SK-N-SH (cell line): Measurements from ENCODE around the gene FANCL. TPM values are rescaled to one million over a fixed set of nuclear protein-coding genes. Genes with fewer than 3 reads are reported as not detected.

Experiments
- CTCF ChIA-PET: fragments of 300-600, 350-600 bp; formaldehyde crosslinking; extraction: SDS; loops from one replicate; lab custom pipeline; 2021; lab: Yijun Ruan, JAX
- POLR2A ChIA-PET: fragments of 350-600 bp; sonication (Branson Sonifier 250); formaldehyde crosslinking; extraction: SDS; loops from one replicate; lab custom pipeline; 2020; ENCODE audit warnings: antibody characterized with exemption, inconsistent platforms; lab: Yijun Ruan, JAX
- DNase-seq: peaks from one replicate; pipeline ENCODE4 v3.0.0; 2012
- H2AFZ ChIP-seq: fragments of 200-600 bp; sonication (generic); 2 replicates; pipeline ENCODE4 v1.8.1; 2016; ENCODE audit warnings: antibody characterized with exemption, mild to moderate bottlenecking, low read depth
- H3F3A ChIP-seq: fragments of 200-600 bp; sonication (generic); replicated peaks from 2 replicates; pipeline ENCODE3; 2016; ENCODE audit warnings: antibody characterized with exemption, mild to moderate bottlenecking; ENCODE audit not compliant: insufficient read depth
- H3K27ac ChIP-seq, 2 experiments: fragments of 200-500 bp in 1 of 2; fragments of 200-600 bp in 1 of 2; sonication (Bioruptor generic) in 1 of 2; sonication (generic), shearing (Covaris generic) in 1 of 2; 2 replicates each; pipeline versions ENCODE4 v1.5.1 to v1.6.1; 2014 to 2016; ENCODE audit warnings: low read depth in 2 of 2, inconsistent platforms in 1 of 2, low read length in 1 of 2, mild to moderate bottlenecking in 1 of 2, mixed read lengths in 1 of 2
- H3K27me3 ChIP-seq: fragments of 200-600 bp; sonication (generic), shearing (Covaris generic); 2 replicates; pipeline ENCODE4 v1.6.1; 2016; ENCODE audit warnings: mixed run types; ENCODE audit not compliant: insufficient read depth
- H3K36me3 ChIP-seq, 2 experiments: fragments of 200-500 bp in 1 of 2; fragments of 200-600 bp in 1 of 2; sonication (Bioruptor generic) in 1 of 2; sonication (generic) in 1 of 2; replicated peaks in 1 of 2; 2 replicates each; pipeline versions ENCODE3 to v1.5.1; 2014 to 2016; ENCODE audit warnings: low read length in 1 of 2, mild to moderate bottlenecking in 1 of 2; ENCODE audit not compliant: insufficient read depth in 2 of 2, control insufficient read depth in 1 of 2
- H3K4me1 ChIP-seq, 2 experiments: fragments of 200-500 bp in 1 of 2; fragments of 200-600 bp in 1 of 2; sonication (Bioruptor generic) in 1 of 2; sonication (generic), shearing (Covaris generic) in 1 of 2; 2 replicates each; pipeline versions ENCODE4 v1.5.1 to v1.6.1; 2014 to 2016; ENCODE audit warnings: low read depth in 1 of 2, low read length in 1 of 2, mixed run types in 1 of 2; ENCODE audit not compliant: insufficient read depth in 2 of 2, control insufficient read depth in 1 of 2
- H3K4me2 ChIP-seq: fragments of 200-600 bp; sonication (generic), shearing (Covaris generic); 2 replicates; pipeline ENCODE4 v1.6.1; 2017; ENCODE audit warnings: mixed run types
- H3K4me3 ChIP-seq, 2 experiments: fragments of 200-500 bp in 1 of 2; fragments of 200-600 bp in 1 of 2; sonication (Bioruptor generic) in 1 of 2; sonication (generic), shearing (Covaris generic) in 1 of 2; 2 replicates each; pipeline versions ENCODE4 v1.5.1 to v1.8.1; 2014 to 2016; ENCODE audit warnings: low read depth in 2 of 2, inconsistent platforms in 1 of 2, low read length in 1 of 2, mild to moderate bottlenecking in 1 of 2, mixed read lengths in 1 of 2, moderate library complexity in 1 of 2
- H3K79me2 ChIP-seq: fragments of 200-600 bp; sonication (generic); 2 replicates; pipeline ENCODE4 v1.8.1; 2017; ENCODE audit warnings: mild to moderate bottlenecking; ENCODE audit not compliant: insufficient read depth
- H3K9ac ChIP-seq: fragments of 200-600 bp; sonication (generic); 2 replicates; pipeline ENCODE4 v1.6.1; 2017; ENCODE audit warnings: mixed run types
- H3K9me2 ChIP-seq: fragments of 200-600 bp; sonication (generic); 2 replicates; pipeline ENCODE4 v1.6.1; 2017; ENCODE audit warnings: mixed run types
- H3K9me3 ChIP-seq: fragments of 200-600 bp; sonication (generic); 2 replicates; pipeline ENCODE4 v1.6.1; 2017; ENCODE audit warnings: mixed run types, mild to moderate bottlenecking, moderate library complexity
- H4K20me1 ChIP-seq: fragments of 200-600 bp; sonication (generic); 2 replicates; pipeline ENCODE4 v1.6.1; 2017; ENCODE audit warnings: mild to moderate bottlenecking, mixed run types; ENCODE audit not compliant: insufficient read depth
- CHD2 ChIP-seq: fragments of 150-350 bp; IDR thresholded peaks from 2 replicates; pipeline ENCODE4 v1.6.1; 2018; ENCODE audit warnings: low read length; ENCODE audit not compliant: partially characterized antibody
- ELF1 ChIP-seq: IDR thresholded peaks from 2 replicates; pipeline ENCODE4 v1.4.0; 2012
- EP300 ChIP-seq, 2 experiments: IDR thresholded peaks; 2 replicates each; pipeline versions ENCODE4 v1.4.0 to v1.6.1; 2012; ENCODE audit warnings: borderline replicate concordance in 1 of 2, low read depth in 1 of 2, low read length in 1 of 2
- EZH2phosphoT487 ChIP-seq: fragments of 200-600 bp; sonication (generic); IDR thresholded peaks from 2 replicates; pipeline ENCODE4 v1.6.1; 2017; ENCODE audit warnings: low read depth, mixed run types, mild to moderate bottlenecking, antibody characterized with exemption, moderate library complexity, borderline replicate concordance
- FOSL2 ChIP-seq: IDR thresholded peaks from 2 replicates; pipeline ENCODE4 v1.4.0; 2012; ENCODE audit warnings: low read depth, mild to moderate bottlenecking, moderate library complexity, borderline replicate concordance
- FOXM1 ChIP-seq: IDR thresholded peaks from 2 replicates; pipeline ENCODE4 v1.4.0; 2012; ENCODE audit warnings: low read depth, mild to moderate bottlenecking
- GABPA ChIP-seq: IDR thresholded peaks from 2 replicates; pipeline ENCODE4 v1.4.0; 2012; ENCODE audit warnings: low read depth, mild to moderate bottlenecking
- GATA2 ChIP-seq: sonication (generic); formaldehyde crosslinking; IDR thresholded peaks from 2 replicates; pipeline ENCODE4 v1.5.0; 2020; ENCODE audit warnings: mild to moderate bottlenecking, missing genetic modification reagents
- IRF3 ChIP-seq: fragments of 150-350 bp; IDR thresholded peaks from 2 replicates; pipeline ENCODE4 v1.6.1; 2016; ENCODE audit warnings: mild to moderate bottlenecking, low read depth, low read length
- JUND ChIP-seq: IDR thresholded peaks from 2 replicates; pipeline ENCODE4 v1.4.0; 2012
- MEF2A ChIP-seq: IDR thresholded peaks from 2 replicates; pipeline ENCODE4 v1.4.0; 2012; ENCODE audit warnings: low read depth, borderline replicate concordance
- MXI1 ChIP-seq: IDR thresholded peaks from 2 replicates; pipeline ENCODE4 v1.6.1; 2012; ENCODE audit warnings: mild to moderate bottlenecking, low read depth, low read length, improper control_type of control experiment
- NFIC ChIP-seq: IDR thresholded peaks from 2 replicates; pipeline ENCODE4 v1.4.0; 2012; ENCODE audit warnings: borderline replicate concordance
- POLR2AphosphoS5 ChIP-seq: IDR thresholded peaks from 2 replicates; pipeline ENCODE4 v1.6.1; 2012; ENCODE audit warnings: low read depth, low read length
- RAD21 ChIP-seq: IDR thresholded peaks from 2 replicates; pipeline ENCODE4 v1.6.1; 2012; ENCODE audit warnings: mild to moderate bottlenecking, low read length
- REST ChIP-seq: IDR thresholded peaks from 2 replicates; pipeline ENCODE4 v1.6.1; 2012; ENCODE audit warnings: mild to moderate bottlenecking, low read depth, low read length, moderate library complexity
- RFX5 ChIP-seq: IDR thresholded peaks from 2 replicates; pipeline ENCODE4 v1.6.1; 2012; ENCODE audit warnings: mild to moderate bottlenecking, improper control_type of control experiment, low read length
- RXRA ChIP-seq: IDR thresholded peaks from 2 replicates; pipeline ENCODE4 v1.4.0; 2012; ENCODE audit warnings: low read depth, mild to moderate bottlenecking, borderline replicate concordance
- TCF12 ChIP-seq: IDR thresholded peaks from 2 replicates; pipeline ENCODE4 v1.4.0; 2012
- USF1 ChIP-seq: IDR thresholded peaks from 2 replicates; pipeline ENCODE4 v1.4.0; 2012; ENCODE audit warnings: low read depth, borderline replicate concordance
- WGBS: methylation state at CpG from one replicate; pipeline ENCODE4 v1.1.6; 2017; ENCODE audit warnings: low lambda C conversion rate; 5-methylcytosine and 5-hydroxymethylcytosine counted together
- polyA plus RNA-seq, 3 experiments: library from polyadenylated mRNA; depleted of rRNA; stranded (reverse); fragments of >200 nt; gene quantifications; 2 replicates each; pipeline ENCODE4 v1.2.3, GENCODE V29; 2012
- TF ChIP-seq, protein P1 (sequence below): fragments of 150-350 bp; IDR thresholded peaks from 2 replicates; pipeline ENCODE4 v1.6.1; 2017; ENCODE audit warnings: antibody characterized with exemption, low read length, low read depth, borderline replicate concordance
- TF ChIP-seq, protein P2 (sequence below): fragments of 200-600 bp; sonication (generic); IDR thresholded peaks from 2 replicates; pipeline ENCODE4 v1.6.1; 2017; ENCODE audit warnings: antibody characterized with exemption, mild to moderate bottlenecking, moderate library complexity

FANCL gene
- polyA plus RNA-seq, 1 of the 3 experiments (the other 2 are of a cell fraction): 11.8 TPM

- TF ChIP-seq GABPA (no peak), ELF1 (no peak), MEF2A (no peak)
Measured at GRCh38 chr2:58133395-58133794, 107.7 kb downstream of the FANCL start (continued).

- CTCF ChIA-PET: interaction anchor here (0.5 to 4.3 kb wide), 23 partner anchors 9 to 533 kb away, joined by 3 to 30 read pairs (median 4); no protein-coding TSS in a partner anchor
- peak; percentile 65 for DNase-seq
- H3K9me3 ChIP-seq: no peaks in the 10 kb centered on the region
- H3K27me3 ChIP-seq: no peaks in the 10 kb centered on the region
- no peaks in the 10 kb centered on the region for H4K20me1 ChIP-seq
- WGBS: 43% methylated on average over 5 of the region's 5 CpGs
- H2AFZ ChIP-seq: no peak overlapping the region
- H3K9ac ChIP-seq: no peak overlapping the region
- peak overlapping the region; percentile 32; the same call in 1 of the 2 replicates for H3K4me2 ChIP-seq
- peak overlapping the region; percentile 57 to 75; a peak in 3 of 4 replicates for H3K27ac ChIP-seq
- POLR2A ChIA-PET: interaction anchor here (0.8 kb wide), 1 partner anchor 110 kb away, joined by 3 read pairs; the partner anchor contains the start of gene FANCL
- H3K4me3 ChIP-seq: no peak overlapping the region
- H3K36me3 ChIP-seq: no peaks in the 10 kb centered on the region
- no peaks in the 10 kb centered on the region for H3F3A ChIP-seq
- H3K4me1 ChIP-seq: peaks cover 0 to 11% of the 10 kb centered on the region in 2 experiments; a peak in 2 of 4 replicates
- H3K79me2 ChIP-seq: no peaks in the 10 kb centered on the region
- H3K9me2 ChIP-seq: no peaks in the 10 kb centered on the region
- TF ChIP-seq GABPA (no peak), FOSL2 (no peak), JUND (peak; percentile 14; the same call in 1 of the 2 replicates), CHD2 (peak; percentile 25), RAD21 (peak; percentile 88), REST (no peak), GATA2 (no peak), EP300 (IDR thresholded peaks at IDR 0.05; ENCODE audit: borderline replicate concordance in 1 of 2, low read depth in 1 of 2, low read length in 1 of 2) (peak; percentile 70 to 78; a peak in 3 of 4 replicates), IRF3 (no peak), NFIC (peak; percentile 63; the same call in 1 of the 2 replicates), MEF2A (no peak), POLR2AphosphoS5 (peak; percentile 63), RXRA (no peak), FOXM1 (no peak), MXI1 (no peak), TCF12 (peak; percentile 96), RFX5 (no peak), EZH2phosphoT487 (no peak), ELF1 (no peak), USF1 (no peak)
- TF ChIP-seq, protein P1, sequence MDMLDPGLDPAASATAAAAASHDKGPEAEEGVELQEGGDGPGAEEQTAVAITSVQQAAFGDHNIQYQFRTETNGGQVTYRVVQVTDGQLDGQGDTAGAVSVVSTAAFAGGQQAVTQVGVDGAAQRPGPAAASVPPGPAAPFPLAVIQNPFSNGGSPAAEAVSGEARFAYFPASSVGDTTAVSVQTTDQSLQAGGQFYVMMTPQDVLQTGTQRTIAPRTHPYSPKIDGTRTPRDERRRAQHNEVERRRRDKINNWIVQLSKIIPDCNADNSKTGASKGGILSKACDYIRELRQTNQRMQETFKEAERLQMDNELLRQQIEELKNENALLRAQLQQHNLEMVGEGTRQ: no peak
- TF ChIP-seq, protein P2, sequence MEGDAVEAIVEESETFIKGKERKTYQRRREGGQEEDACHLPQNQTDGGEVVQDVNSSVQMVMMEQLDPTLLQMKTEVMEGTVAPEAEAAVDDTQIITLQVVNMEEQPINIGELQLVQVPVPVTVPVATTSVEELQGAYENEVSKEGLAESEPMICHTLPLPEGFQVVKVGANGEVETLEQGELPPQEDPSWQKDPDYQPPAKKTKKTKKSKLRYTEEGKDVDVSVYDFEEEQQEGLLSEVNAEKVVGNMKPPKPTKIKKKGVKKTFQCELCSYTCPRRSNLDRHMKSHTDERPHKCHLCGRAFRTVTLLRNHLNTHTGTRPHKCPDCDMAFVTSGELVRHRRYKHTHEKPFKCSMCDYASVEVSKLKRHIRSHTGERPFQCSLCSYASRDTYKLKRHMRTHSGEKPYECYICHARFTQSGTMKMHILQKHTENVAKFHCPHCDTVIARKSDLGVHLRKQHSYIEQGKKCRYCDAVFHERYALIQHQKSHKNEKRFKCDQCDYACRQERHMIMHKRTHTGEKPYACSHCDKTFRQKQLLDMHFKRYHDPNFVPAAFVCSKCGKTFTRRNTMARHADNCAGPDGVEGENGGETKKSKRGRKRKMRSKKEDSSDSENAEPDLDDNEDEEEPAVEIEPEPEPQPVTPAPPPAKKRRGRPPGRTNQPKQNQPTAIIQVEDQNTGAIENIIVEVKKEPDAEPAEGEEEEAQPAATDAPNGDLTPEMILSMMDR: peak; percentile 72
Measured at GRCh38 chr2:58131191-58132011, 109.7 kb downstream of the FANCL start.
